HEK293 (cell line): Measurements from ENCODE around the gene HOXD1.
A peak's percentile ranks its signal among the peaks of the same experiment; 100 is the strongest.

Source experiments
- EGR2 ChIP-seq: fragments of 450-650 bp; formaldehyde crosslinking; IDR thresholded peaks from 2 replicates; pipeline ENCODE4 v1.5.1; 2016; ENCODE audit warnings: low read depth, missing biosample characterization, missing genetic modification characterization
- GFI1B ChIP-seq: fragments of 450-650 bp; formaldehyde crosslinking; IDR thresholded peaks from 2 replicates; pipeline ENCODE4 v1.5.1; 2016; ENCODE audit warnings: missing biosample characterization, missing genetic modification characterization
- GLIS1 ChIP-seq: fragments of 450-650 bp; formaldehyde crosslinking; IDR thresholded peaks from 2 replicates; pipeline ENCODE4 v1.5.1; 2016; ENCODE audit warnings: missing biosample characterization, missing genetic modification characterization
- HOXC10 ChIP-seq: sonication (generic); formaldehyde crosslinking; IDR thresholded peaks from 2 replicates; pipeline ENCODE4 v1.8.1; 2023; ENCODE audit warnings: mild to moderate bottlenecking, missing genetic modification reagents
- KLF9 ChIP-seq: fragments of 450-650 bp; formaldehyde crosslinking; IDR thresholded peaks from 2 replicates; pipeline ENCODE4 v1.5.1; 2016; ENCODE audit warnings: missing biosample characterization, missing genetic modification characterization, low read depth
- MZF1 ChIP-seq: fragments of 450-650 bp; formaldehyde crosslinking; IDR thresholded peaks from 2 replicates; pipeline ENCODE4 v1.5.1; 2017; ENCODE audit warnings: missing biosample characterization, missing genetic modification characterization, borderline replicate concordance
- OVOL3 ChIP-seq: fragments of 450-650 bp; formaldehyde crosslinking; IDR thresholded peaks from 2 replicates; pipeline ENCODE4 v1.5.1; 2016; ENCODE audit warnings: missing biosample characterization, missing genetic modification characterization
- WT1 ChIP-seq: fragments of 450-650 bp; formaldehyde crosslinking; IDR thresholded peaks from 2 replicates; pipeline ENCODE4 v1.5.1; 2016; ENCODE audit warnings: missing biosample characterization, missing genetic modification characterization
- ZBTB20 ChIP-seq: fragments of 450-650 bp; formaldehyde crosslinking; IDR thresholded peaks from 2 replicates; pipeline ENCODE4 v1.5.1; 2016; ENCODE audit warnings: missing biosample characterization, missing genetic modification characterization
- ZBTB48 ChIP-seq: fragments of 450-650 bp; formaldehyde crosslinking; IDR thresholded peaks from 2 replicates; pipeline ENCODE4 v1.5.1; 2016; ENCODE audit warnings: missing biosample characterization, missing genetic modification characterization
- ZEB2 ChIP-seq: fragments of 450-650 bp; formaldehyde crosslinking; IDR thresholded peaks from 2 replicates; pipeline ENCODE4 v1.5.1; 2016; ENCODE audit warnings: missing biosample characterization, missing genetic modification characterization
- ZIC2 ChIP-seq: fragments of 450-650 bp; formaldehyde crosslinking; IDR thresholded peaks from 2 replicates; pipeline ENCODE4 v1.5.1; 2016; ENCODE audit warnings: missing biosample characterization, missing genetic modification characterization
- ZNF121 ChIP-seq: fragments of 450-650 bp; formaldehyde crosslinking; IDR thresholded peaks from 2 replicates; pipeline ENCODE4 v1.5.1; 2016; ENCODE audit warnings: missing biosample characterization, missing genetic modification characterization
- ZNF132 ChIP-seq: fragments of 450-650 bp; formaldehyde crosslinking; IDR thresholded peaks from 2 replicates; pipeline ENCODE4 v1.5.1; 2017; ENCODE audit warnings: missing biosample characterization, missing genetic modification characterization, borderline replicate concordance
- ZNF155 ChIP-seq: fragments of 450-650 bp; formaldehyde crosslinking; IDR thresholded peaks from 2 replicates; pipeline ENCODE4 v1.5.1; 2016; ENCODE audit warnings: missing biosample characterization, missing genetic modification characterization
- ZNF174 ChIP-seq: fragments of 450-650 bp; formaldehyde crosslinking; IDR thresholded peaks from 2 replicates; pipeline ENCODE4 v1.5.0; 2017; ENCODE audit warnings: missing biosample characterization, mild to moderate bottlenecking, missing genetic modification characterization
- ZNF274 ChIP-seq, 2 experiments: fragments of 200-500 bp in 1 of 2; fragments of 450-650 bp in 1 of 2; sonication (Bioruptor generic) in 1 of 2; formaldehyde crosslinking in 1 of 2; IDR thresholded peaks; 2 replicates each; pipeline versions ENCODE4 v1.5.1 to v1.6.1; 2014 to 2016; ENCODE audit warnings: borderline replicate concordance in 1 of 2, inconsistent platforms in 1 of 2, low read length in 1 of 2, missing biosample characterization in 1 of 2, missing genetic modification characterization in 1 of 2
- ZNF302 ChIP-seq: fragments of 450-650 bp; formaldehyde crosslinking; IDR thresholded peaks from 2 replicates; pipeline ENCODE4 v1.5.1; 2016; ENCODE audit warnings: missing biosample characterization, missing genetic modification characterization, low read depth
- ZNF398 ChIP-seq: fragments of 450-650 bp; formaldehyde crosslinking; IDR thresholded peaks from 2 replicates; pipeline ENCODE4 v1.5.1; 2017; ENCODE audit warnings: missing biosample characterization, missing genetic modification characterization
- ZNF555 ChIP-seq: fragments of 450-650 bp; formaldehyde crosslinking; conservative IDR thresholded peaks from 2 replicates; pipeline ENCODE4 v1.5.1; 2017; ENCODE audit warnings: missing biosample characterization, mild to moderate bottlenecking, missing genetic modification characterization, inconsistent platforms
- ZNF558 ChIP-seq: fragments of 450-650 bp; formaldehyde crosslinking; IDR thresholded peaks from 2 replicates; pipeline ENCODE4 v1.5.1; 2016; ENCODE audit warnings: missing biosample characterization, missing genetic modification characterization
- ZNF660 ChIP-seq: fragments of 450-650 bp; IDR thresholded peaks from 2 replicates; pipeline ENCODE4 v1.5.1; 2018; ENCODE audit warnings: missing biosample characterization, mild to moderate bottlenecking, missing genetic modification characterization
- ZNF785 ChIP-seq: fragments of 450-650 bp; formaldehyde crosslinking; IDR thresholded peaks from 2 replicates; pipeline ENCODE4 v1.5.1; 2016; ENCODE audit warnings: missing biosample characterization, missing genetic modification characterization
- ZNF837 ChIP-seq: fragments of 450-650 bp; formaldehyde crosslinking; IDR thresholded peaks from 2 replicates; pipeline ENCODE4 v1.5.1; 2016; ENCODE audit warnings: missing biosample characterization, missing genetic modification characterization
- TF ChIP-seq, protein P1 (sequence below): fragments of 450-650 bp; formaldehyde crosslinking; conservative IDR thresholded peaks from 2 replicates; pipeline ENCODE4 v1.5.1; 2016; ENCODE audit warnings: low read depth, missing biosample characterization, missing genetic modification characterization
- TF ChIP-seq, protein P2 (sequence below): fragments of 450-650 bp; formaldehyde crosslinking; IDR thresholded peaks from 2 replicates; pipeline ENCODE4 v1.5.1; 2017; ENCODE audit warnings: missing biosample characterization, missing genetic modification characterization
- TF ChIP-seq, protein P3 (sequence below): fragments of 450-650 bp; formaldehyde crosslinking; IDR thresholded peaks from 2 replicates; pipeline ENCODE4 v1.5.1; 2017; ENCODE audit warnings: missing biosample characterization, missing genetic modification characterization
- TF ChIP-seq, protein P4 (sequence below): fragments of 450-650 bp; formaldehyde crosslinking; IDR thresholded peaks from 2 replicates; pipeline ENCODE4 v1.5.1; 2016; ENCODE audit warnings: missing biosample characterization, missing genetic modification characterization

HOXD1 gene

DNA sequence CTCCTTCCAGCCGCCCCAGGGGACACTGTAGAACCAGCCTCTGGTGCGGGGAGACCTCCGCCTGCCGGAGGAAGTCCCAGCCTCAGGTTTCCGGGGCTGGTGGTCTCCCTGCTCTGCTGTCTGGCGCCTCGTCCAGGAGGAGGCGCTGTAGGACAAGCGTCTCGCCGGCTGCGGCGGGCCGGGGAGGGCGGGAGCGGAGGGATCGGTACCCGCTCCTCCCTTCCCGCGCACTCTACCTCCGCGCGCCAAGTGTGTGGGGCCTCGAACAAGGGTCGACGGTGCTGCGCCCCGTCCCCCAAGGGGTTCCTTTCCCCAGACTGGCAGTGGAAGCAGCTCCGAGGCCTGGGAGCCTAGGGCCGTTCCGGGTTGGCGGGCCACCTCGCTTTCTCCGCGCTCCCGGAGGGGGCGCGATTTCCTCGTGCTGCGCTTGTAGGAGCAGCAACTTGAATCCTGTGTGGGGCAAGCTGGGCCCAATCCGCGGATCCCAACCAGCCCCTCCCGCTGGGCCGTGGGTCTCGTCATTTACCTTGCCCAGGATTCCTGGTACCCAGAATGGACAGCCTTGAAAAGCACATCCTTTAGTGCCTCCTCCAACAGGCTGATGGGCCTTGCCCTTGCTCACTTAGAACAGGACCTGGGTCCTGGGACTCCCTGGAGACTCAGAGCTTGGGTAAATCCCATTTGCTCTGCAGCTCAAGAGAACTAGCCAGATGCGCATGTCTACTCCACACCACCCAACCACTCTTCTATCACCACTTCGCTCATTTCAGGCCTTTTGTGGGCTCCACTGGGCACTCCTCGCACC is 47.8 kb upstream of the HOXD1 start (continued):
- TF ChIP-seq, protein P1, sequence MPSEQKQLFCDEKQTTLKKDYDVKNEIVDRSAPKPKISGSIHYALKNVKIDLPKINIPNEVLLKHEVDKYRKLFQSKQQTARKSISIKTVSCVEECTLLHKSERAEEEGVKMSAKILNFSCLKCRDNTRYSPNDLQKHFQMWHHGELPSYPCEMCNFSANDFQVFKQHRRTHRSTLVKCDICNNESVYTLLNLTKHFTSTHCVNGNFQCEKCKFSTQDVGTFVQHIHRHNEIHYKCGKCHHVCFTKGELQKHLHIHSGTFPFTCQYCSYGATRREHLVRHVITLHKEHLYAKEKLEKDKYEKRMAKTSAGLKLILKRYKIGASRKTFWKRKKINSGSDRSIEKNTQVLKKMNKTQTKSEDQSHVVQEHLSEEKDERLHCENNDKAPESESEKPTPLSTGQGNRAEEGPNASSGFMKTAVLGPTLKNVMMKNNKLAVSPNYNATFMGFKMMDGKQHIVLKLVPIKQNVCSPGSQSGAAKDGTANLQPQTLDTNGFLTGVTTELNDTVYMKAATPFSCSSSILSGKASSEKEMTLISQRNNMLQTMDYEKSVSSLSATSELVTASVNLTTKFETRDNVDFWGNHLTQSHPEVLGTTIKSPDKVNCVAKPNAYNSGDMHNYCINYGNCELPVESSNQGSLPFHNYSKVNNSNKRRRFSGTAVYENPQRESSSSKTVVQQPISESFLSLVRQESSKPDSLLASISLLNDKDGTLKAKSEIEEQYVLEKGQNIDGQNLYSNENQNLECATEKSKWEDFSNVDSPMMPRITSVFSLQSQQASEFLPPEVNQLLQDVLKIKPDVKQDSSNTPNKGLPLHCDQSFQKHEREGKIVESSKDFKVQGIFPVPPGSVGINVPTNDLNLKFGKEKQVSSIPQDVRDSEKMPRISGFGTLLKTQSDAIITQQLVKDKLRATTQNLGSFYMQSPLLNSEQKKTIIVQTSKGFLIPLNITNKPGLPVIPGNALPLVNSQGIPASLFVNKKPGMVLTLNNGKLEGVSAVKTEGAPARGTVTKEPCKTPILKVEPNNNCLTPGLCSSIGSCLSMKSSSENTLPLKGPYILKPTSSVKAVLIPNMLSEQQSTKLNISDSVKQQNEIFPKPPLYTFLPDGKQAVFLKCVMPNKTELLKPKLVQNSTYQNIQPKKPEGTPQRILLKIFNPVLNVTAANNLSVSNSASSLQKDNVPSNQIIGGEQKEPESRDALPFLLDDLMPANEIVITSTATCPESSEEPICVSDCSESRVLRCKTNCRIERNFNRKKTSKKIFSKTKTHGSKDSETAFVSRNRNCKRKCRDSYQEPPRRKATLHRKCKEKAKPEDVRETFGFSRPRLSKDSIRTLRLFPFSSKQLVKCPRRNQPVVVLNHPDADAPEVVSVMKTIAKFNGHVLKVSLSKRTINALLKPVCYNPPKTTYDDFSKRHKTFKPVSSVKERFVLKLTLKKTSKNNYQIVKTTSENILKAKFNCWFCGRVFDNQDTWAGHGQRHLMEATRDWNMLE (tag by site-specific recombination): no peak
- TF ChIP-seq ZBTB48 (tag by site-specific recombination) (0 out of 2 replicates have a peak, but pooled peaks have one; percentile 58), ZIC2 (tag by site-specific recombination) (no peak), OVOL3 (tag by site-specific recombination) (no peak), HOXC10 (no peak), ZNF660 (peak; percentile 42; the same call in 1 of the 2 replicates), ZEB2 (tag by site-specific recombination) (peak; percentile 68; the same call in 1 of the 2 replicates), KLF9 (tag by site-specific recombination) (peak; percentile 37; the same call in 1 of the 2 replicates), ZNF555 (tag by site-specific recombination) (no peak), ZNF302 (no peak), ZBTB20 (tag by site-specific recombination) (no peak), ZNF837 (tag by site-specific recombination) (no peak), ZNF174 (no peak), ZNF132 (tag by site-specific recombination) (no peak), ZNF785 (tag by site-specific recombination) (peak; percentile 33; the same call in 1 of the 2 replicates), GLIS1 (no peak), ZNF155 (tag by site-specific recombination) (no peak), ZNF274 (IDR thresholded peaks at IDR 0.05; ENCODE audit: low read length) (no peak), ZNF274 (tag by site-specific recombination; IDR thresholded peaks at IDR 0.05; ENCODE audit: borderline replicate concordance) (no peak), ZNF558 (tag by site-specific recombination) (no peak), ZNF121 (tag by site-specific recombination) (peak; percentile 54; the same call in 1 of the 2 replicates), WT1 (tag by site-specific recombination) (peak; percentile 49; the same call in 1 of the 2 replicates), EGR2 (no peak), GFI1B (tag by site-specific recombination) (no peak), MZF1 (tag by site-specific recombination) (0 out of 2 replicates have a peak, but pooled peaks have one; percentile 11), ZNF398 (tag by site-specific recombination) (peak; percentile 49)
- TF ChIP-seq, protein P2, sequence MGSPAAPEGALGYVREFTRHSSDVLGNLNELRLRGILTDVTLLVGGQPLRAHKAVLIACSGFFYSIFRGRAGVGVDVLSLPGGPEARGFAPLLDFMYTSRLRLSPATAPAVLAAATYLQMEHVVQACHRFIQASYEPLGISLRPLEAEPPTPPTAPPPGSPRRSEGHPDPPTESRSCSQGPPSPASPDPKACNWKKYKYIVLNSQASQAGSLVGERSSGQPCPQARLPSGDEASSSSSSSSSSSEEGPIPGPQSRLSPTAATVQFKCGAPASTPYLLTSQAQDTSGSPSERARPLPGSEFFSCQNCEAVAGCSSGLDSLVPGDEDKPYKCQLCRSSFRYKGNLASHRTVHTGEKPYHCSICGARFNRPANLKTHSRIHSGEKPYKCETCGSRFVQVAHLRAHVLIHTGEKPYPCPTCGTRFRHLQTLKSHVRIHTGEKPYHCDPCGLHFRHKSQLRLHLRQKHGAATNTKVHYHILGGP (tag by site-specific recombination): no peak
- TF ChIP-seq, protein P3, sequence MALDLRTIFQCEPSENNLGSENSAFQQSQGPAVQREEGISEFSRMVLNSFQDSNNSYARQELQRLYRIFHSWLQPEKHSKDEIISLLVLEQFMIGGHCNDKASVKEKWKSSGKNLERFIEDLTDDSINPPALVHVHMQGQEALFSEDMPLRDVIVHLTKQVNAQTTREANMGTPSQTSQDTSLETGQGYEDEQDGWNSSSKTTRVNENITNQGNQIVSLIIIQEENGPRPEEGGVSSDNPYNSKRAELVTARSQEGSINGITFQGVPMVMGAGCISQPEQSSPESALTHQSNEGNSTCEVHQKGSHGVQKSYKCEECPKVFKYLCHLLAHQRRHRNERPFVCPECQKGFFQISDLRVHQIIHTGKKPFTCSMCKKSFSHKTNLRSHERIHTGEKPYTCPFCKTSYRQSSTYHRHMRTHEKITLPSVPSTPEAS: no peak
- TF ChIP-seq, protein P4, sequence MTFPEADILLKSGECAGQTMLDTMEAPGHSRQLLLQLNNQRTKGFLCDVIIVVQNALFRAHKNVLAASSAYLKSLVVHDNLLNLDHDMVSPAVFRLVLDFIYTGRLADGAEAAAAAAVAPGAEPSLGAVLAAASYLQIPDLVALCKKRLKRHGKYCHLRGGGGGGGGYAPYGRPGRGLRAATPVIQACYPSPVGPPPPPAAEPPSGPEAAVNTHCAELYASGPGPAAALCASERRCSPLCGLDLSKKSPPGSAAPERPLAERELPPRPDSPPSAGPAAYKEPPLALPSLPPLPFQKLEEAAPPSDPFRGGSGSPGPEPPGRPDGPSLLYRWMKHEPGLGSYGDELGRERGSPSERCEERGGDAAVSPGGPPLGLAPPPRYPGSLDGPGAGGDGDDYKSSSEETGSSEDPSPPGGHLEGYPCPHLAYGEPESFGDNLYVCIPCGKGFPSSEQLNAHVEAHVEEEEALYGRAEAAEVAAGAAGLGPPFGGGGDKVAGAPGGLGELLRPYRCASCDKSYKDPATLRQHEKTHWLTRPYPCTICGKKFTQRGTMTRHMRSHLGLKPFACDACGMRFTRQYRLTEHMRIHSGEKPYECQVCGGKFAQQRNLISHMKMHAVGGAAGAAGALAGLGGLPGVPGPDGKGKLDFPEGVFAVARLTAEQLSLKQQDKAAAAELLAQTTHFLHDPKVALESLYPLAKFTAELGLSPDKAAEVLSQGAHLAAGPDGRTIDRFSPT (tag by site-specific recombination): no peak
